Measurements from ENCODE around the gene VAMP5. TPM values are rescaled to one million over a fixed set of nuclear protein-coding genes. Genes with fewer than 3 reads are reported as not detected.

The VAMP5 gene
- total RNA-seq, 1 experiment from 2014 or later: 15.1 TPM

DNA sequence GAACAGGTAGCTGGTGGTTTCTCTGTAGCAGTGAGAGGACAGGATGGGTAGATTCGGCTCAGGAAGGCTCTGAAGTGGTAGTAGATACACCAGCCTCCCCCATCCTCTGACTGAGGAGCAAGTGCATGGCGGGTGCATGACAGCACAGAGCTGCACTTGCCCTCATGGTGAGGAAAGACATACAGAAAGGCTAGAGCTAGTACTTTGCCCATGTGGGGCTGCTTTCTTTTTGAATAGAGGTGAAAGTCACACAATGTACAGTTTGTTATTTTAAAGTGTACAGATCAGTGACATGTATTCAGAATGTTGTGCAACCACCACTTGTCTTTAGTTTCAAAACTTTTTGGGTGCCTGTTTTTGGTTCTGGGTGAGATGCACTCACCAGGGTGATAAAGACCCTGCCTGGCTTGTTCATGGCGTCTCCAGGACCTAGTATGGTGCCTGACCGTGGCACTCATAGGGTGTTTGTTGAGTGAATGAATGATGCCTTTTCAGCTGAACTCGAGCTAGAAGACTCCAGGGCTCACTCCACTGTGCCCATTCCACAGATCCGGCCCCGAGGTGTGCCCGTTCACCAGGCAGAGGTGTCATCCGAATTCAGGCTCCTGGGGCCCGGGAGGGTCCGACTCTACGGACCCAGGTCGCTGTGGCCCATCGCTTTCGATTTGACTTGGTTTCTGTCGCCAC, 421 bp upstream of the VAMP5 start:
- intact Hi-C loops (cut with micrococcal nuclease; ENCODE audit: unreplicated experiment): no loop called here
- peak overlapping the region; percentile 76 for H3K4me3 Mint-ChIP-seq (ENCODE audit: unreplicated experiment)
- POLR2A ChIA-PET: interaction anchor here (0.6 kb wide), 2 partner anchors 23 to 524 kb away, joined by 4 to 6 read pairs; partner anchors contain the start of gene GGCX

DNA sequence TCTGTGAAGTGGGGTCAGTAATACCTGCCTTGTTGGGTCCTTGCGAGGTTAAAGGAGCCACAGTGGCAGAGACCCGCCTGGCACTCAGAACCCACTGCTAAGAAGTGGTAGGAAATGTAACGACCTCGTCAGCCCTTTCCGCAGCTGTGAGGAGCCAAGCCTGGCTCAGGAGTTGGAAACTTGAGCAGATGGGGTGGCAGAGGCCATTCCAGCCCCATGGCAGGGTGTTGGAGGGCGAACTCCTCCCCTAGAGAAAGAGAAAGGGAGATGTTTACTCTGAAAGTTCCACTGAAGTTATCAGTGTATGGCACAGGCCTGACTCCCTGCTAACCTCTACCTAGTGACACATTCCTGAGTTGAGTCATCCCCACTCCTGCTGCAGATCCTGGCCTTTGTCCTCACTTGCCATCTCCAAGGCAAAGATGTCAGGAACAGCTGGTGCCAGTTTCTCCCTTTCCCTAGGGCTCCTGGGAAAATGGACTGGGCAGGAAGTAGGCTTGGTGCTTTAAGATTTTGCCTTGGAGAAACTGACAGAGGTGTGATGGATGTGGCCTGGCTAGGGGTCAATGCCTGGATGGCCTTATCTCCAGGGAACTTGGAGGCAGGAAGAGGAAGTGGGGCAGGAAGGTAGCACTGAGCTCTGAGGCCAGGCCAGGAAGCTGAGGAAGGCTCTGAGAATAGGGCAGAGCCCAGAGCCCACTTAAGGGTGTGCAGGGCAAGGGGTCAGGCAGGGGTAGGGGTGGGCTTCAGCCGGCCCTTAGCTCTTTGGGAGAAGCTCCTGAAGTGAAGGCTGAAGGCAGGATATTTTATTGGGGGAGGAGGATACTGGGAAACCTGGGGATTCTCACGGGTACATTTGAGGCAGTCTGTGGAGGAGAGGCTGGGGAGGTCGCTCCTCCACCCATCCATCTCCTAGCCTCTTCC, 888 bp downstream of the VAMP5 start:
- DNase-seq: peak; percentile 79 to 90
- CTCF ChIA-PET: interaction anchor here (0.6 to 1.0 kb wide), 2 partner anchors 13 to 148 kb away, joined by 3 to 9 read pairs; no protein-coding TSS in a partner anchor
- Mint-ChIP-seq H3K27ac (ENCODE audit: unreplicated experiment) (peak overlapping the region; percentile 83), H3K4me1 (ENCODE audit: low read depth, unreplicated experiment) (peaks cover 34% of the 10 kb centered on the region), H3K27me3 (ENCODE audit: insufficient read depth, unreplicated experiment) (peaks cover 10% of the 10 kb centered on the region), H3K4me3 (ENCODE audit: unreplicated experiment) (peak overlapping the region; percentile 76), H3K9me3 (ENCODE audit: unreplicated experiment) (no peaks in the 10 kb centered on the region), H3K36me3 (ENCODE audit: insufficient read depth, unreplicated experiment) (peaks cover 31% of the 10 kb centered on the region)
- TF ChIP-seq, protein P1, sequence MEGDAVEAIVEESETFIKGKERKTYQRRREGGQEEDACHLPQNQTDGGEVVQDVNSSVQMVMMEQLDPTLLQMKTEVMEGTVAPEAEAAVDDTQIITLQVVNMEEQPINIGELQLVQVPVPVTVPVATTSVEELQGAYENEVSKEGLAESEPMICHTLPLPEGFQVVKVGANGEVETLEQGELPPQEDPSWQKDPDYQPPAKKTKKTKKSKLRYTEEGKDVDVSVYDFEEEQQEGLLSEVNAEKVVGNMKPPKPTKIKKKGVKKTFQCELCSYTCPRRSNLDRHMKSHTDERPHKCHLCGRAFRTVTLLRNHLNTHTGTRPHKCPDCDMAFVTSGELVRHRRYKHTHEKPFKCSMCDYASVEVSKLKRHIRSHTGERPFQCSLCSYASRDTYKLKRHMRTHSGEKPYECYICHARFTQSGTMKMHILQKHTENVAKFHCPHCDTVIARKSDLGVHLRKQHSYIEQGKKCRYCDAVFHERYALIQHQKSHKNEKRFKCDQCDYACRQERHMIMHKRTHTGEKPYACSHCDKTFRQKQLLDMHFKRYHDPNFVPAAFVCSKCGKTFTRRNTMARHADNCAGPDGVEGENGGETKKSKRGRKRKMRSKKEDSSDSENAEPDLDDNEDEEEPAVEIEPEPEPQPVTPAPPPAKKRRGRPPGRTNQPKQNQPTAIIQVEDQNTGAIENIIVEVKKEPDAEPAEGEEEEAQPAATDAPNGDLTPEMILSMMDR (IDR thresholded peaks at IDR 0.05; ENCODE audit: insufficient read depth in 1 of 2, low read depth in 1 of 2, low read length in 1 of 2, severe bottlenecking in 1 of 2, unreplicated experiment in 1 of 2): no peak
- no peaks in the 10 kb centered on the region; the same call in 1 of the 2 replicates for H3K36me3 ChIP-seq (ENCODE audit: control insufficient read depth, insufficient read depth, low read length)
- intact Hi-C loops (cut with micrococcal nuclease; ENCODE audit: unreplicated experiment): loop anchor here (1.0 kb wide), 4 partner anchors 8 to 24 kb away; partner anchors contain the start of genes GGCX, RNF181, TMEM150A and VAMP8
- TSS peak; percentile 38 for BruUV-seq (replicated peaks)
- H3K27me3 ChIP-seq (replicated peaks; ENCODE audit: control insufficient read depth, insufficient read depth, low read length): no peaks in the 10 kb centered on the region
- peak overlapping the region; percentile 47 for H3K4me3 ChIP-seq (ENCODE audit: low read depth, low read length)
- peaks cover 27% of the 10 kb centered on the region for H3K4me1 ChIP-seq
- no peaks in the 10 kb centered on the region for H3K9me3 ChIP-seq
- POLR2A ChIA-PET: interaction anchor here (0.6 to 1.2 kb wide), 5 partner anchors 10 to 523 kb away, joined by 3 to 8 read pairs (median 6); partner anchors contain the start of genes C2orf68, GGCX and RNF181

More for the DNA sequence above, 421 bp upstream of the VAMP5 start:
- no peak for DNase-seq
- no peaks in the 10 kb centered on the region for H3K9me3 ChIP-seq
- TF ChIP-seq, protein P1 (IDR thresholded peaks at IDR 0.05; ENCODE audit: insufficient read depth in 1 of 2, low read depth in 1 of 2, low read length in 1 of 2, severe bottlenecking in 1 of 2, unreplicated experiment in 1 of 2): no peak
- H3K27me3 ChIP-seq (replicated peaks; ENCODE audit: control insufficient read depth, insufficient read depth, low read length): no peaks in the 10 kb centered on the region
- Mint-ChIP-seq H3K36me3 (ENCODE audit: insufficient read depth, unreplicated experiment) (peaks cover 31% of the 10 kb centered on the region), H3K27ac (ENCODE audit: unreplicated experiment) (peak overlapping the region; percentile 23), H3K27me3 (ENCODE audit: insufficient read depth, unreplicated experiment) (peaks cover 8% of the 10 kb centered on the region), H3K4me1 (ENCODE audit: low read depth, unreplicated experiment) (peaks cover 33% of the 10 kb centered on the region), H3K9me3 (ENCODE audit: unreplicated experiment) (no peaks in the 10 kb centered on the region)
- BruUV-seq (replicated peaks): TSS peak; percentile 80
- no peaks in the 10 kb centered on the region; the same call in 1 of the 2 replicates for H3K36me3 ChIP-seq (ENCODE audit: control insufficient read depth, insufficient read depth, low read length)
- H3K4me1 ChIP-seq: peaks cover 29% of the 10 kb centered on the region
- H3K4me3 ChIP-seq (ENCODE audit: low read depth, low read length): peak overlapping the region; percentile 47
- CTCF ChIA-PET: interaction anchor here (0.6 kb wide), 1 partner anchor 369 kb away, joined by 4 read pairs; no protein-coding TSS in a partner anchor

DNA sequence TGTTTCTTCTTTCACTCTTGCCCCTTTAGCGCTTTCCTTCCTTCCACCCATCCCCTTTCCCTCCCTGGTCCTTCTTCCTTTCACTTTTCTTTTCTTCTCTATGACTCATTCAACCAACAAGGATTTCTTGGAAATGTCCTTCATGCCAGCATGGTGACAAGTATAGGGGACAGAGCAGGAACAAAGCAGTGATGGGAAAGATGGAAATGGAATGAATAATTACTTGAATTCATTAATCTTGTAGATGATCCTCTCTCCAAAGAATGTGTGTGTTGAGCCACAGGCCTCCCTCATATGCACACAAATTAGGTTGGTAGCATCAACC, 1.5 kb downstream of the VAMP5 start:
- Histone ChIP-seq H3K4me1 (peaks cover 33% of the 10 kb centered on the region), H3K4me3 (ENCODE audit: low read depth, low read length) (no peak overlapping the region), H3K36me3 (ENCODE audit: control insufficient read depth, insufficient read depth, low read length) (no peaks in the 10 kb centered on the region; the same call in 1 of the 2 replicates), H3K9me3 (no peaks in the 10 kb centered on the region), H3K27me3 (replicated peaks; ENCODE audit: control insufficient read depth, insufficient read depth, low read length) (no peaks in the 10 kb centered on the region)
- no peak for DNase-seq
- no peak overlapping the region for H3K27ac Mint-ChIP-seq (ENCODE audit: unreplicated experiment)
- peaks cover 41% of the 10 kb centered on the region for H3K4me1 Mint-ChIP-seq (ENCODE audit: low read depth, unreplicated experiment)
- no peaks in the 10 kb centered on the region for H3K9me3 Mint-ChIP-seq (ENCODE audit: unreplicated experiment)
- peaks cover 10% of the 10 kb centered on the region for H3K27me3 Mint-ChIP-seq (ENCODE audit: insufficient read depth, unreplicated experiment)
- TF ChIP-seq, protein P1 (IDR thresholded peaks at IDR 0.05; ENCODE audit: insufficient read depth in 1 of 2, low read depth in 1 of 2, low read length in 1 of 2, severe bottlenecking in 1 of 2, unreplicated experiment in 1 of 2): no peak
- POLR2A ChIA-PET: interaction anchor here (1.0 to 1.2 kb wide), 4 partner anchors 9 to 26 kb away, joined by 3 to 8 read pairs (median 6); partner anchors contain the start of genes C2orf68, GGCX and RNF181
- peak overlapping the region; percentile 76 for H3K4me3 Mint-ChIP-seq (ENCODE audit: unreplicated experiment)
- H3K36me3 Mint-ChIP-seq (ENCODE audit: insufficient read depth, unreplicated experiment): peaks cover 31% of the 10 kb centered on the region
- intact Hi-C loops (cut with micrococcal nuclease; ENCODE audit: unreplicated experiment): loop anchor here (1.0 kb wide), 4 partner anchors 8 to 24 kb away; partner anchors contain the start of genes GGCX, RNF181, TMEM150A and VAMP8
- CTCF ChIA-PET: interaction anchor here (0.6 to 1.0 kb wide), 2 partner anchors 12 to 148 kb away, joined by 3 to 9 read pairs; no protein-coding TSS in a partner anchor
- BruUV-seq (replicated peaks): no TSS peak
